ENCODE results near the gene PCDH17.

The PCDH17 gene, protein sequence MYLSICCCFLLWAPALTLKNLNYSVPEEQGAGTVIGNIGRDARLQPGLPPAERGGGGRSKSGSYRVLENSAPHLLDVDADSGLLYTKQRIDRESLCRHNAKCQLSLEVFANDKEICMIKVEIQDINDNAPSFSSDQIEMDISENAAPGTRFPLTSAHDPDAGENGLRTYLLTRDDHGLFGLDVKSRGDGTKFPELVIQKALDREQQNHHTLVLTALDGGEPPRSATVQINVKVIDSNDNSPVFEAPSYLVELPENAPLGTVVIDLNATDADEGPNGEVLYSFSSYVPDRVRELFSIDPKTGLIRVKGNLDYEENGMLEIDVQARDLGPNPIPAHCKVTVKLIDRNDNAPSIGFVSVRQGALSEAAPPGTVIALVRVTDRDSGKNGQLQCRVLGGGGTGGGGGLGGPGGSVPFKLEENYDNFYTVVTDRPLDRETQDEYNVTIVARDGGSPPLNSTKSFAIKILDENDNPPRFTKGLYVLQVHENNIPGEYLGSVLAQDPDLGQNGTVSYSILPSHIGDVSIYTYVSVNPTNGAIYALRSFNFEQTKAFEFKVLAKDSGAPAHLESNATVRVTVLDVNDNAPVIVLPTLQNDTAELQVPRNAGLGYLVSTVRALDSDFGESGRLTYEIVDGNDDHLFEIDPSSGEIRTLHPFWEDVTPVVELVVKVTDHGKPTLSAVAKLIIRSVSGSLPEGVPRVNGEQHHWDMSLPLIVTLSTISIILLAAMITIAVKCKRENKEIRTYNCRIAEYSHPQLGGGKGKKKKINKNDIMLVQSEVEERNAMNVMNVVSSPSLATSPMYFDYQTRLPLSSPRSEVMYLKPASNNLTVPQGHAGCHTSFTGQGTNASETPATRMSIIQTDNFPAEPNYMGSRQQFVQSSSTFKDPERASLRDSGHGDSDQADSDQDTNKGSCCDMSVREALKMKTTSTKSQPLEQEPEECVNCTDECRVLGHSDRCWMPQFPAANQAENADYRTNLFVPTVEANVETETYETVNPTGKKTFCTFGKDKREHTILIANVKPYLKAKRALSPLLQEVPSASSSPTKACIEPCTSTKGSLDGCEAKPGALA (N-terminal part only)

DNA sequence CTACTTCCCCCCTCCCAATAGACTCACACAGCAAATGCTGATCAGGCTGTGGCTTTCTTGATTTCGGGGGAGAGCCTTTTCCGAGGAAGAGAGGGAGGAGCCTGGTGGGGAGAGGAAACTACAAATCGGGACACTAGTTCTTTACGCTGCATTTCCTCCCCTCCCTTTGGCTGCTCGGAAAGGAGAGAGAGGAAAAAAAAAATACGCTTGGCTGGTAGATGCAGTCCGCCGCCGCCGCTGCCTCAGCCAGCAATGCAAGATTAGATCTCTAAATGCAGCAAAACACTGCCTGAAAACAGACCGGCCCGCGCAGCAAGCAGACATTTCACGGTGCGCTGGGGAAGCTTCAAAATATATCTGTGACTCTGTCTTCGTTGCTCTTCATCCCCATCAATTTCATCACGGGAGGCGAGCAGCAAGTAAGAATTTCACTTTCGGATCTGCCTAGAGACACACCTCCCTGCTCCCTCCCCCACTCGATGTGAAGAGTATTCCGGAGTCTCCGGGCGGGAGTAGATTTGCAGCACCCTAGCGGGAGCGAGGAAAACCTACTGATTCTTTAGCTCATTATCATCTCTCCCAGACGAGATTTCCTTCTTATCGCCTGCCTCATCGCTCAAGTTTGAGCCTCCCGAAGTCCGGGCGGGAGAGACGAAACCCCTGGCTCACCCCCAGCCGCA is at the start of gene PCDH17:
TSS of gene PCDH17 (plus strand) at position 149 of the 680 bp plus-strand sequence. CDS start 803 bp downstream, outside the sequence.
- FAIRE-seq (no peak), DNase-seq (ENCODE audit: low spot score) (no peak)

DNA sequence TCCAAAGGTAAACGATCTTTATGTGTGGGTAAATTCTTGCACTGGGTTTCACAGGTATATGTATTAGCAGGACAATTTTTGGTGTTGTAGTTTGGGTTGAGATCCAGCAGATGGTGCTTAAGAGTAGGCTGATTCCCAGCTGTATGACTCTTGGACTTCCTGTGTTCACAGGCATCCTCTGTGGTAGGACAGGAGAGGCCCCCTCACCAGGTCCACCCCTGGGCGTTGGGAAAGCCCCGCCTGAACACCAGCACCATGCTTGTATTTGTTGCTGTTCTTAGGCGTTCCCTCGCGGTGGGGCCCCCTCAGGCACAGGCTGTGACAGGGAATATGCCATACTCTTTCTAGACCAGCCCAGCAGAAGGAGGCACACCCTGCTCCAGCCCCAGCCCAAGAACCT is 49.5 kb upstream of the PCDH17 start:
- DNase-seq (ENCODE audit: low spot score): no peak
- FAIRE-seq: no peak

DNA sequence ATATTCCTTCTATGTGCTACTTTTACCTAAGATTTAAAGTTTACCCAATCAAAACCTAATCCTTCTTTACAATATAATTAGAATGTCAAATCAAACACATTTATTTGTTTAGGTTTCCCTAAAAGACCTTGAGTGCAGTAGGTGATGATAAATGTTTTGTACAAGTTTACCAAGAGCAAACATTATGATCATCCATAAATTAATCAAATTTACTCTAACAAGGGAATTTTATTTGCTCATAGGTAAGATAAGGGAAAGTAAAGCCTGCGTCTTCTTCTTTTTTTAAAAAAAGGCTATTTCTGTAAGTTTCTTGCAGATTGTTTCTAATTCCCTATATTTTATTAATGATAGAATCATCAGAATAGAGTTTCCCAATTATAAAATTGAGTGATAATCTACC is 48.0 kb upstream of the PCDH17 start:
- no peak for DNase-seq (ENCODE audit: low spot score)
- FAIRE-seq: no peak

DNA sequence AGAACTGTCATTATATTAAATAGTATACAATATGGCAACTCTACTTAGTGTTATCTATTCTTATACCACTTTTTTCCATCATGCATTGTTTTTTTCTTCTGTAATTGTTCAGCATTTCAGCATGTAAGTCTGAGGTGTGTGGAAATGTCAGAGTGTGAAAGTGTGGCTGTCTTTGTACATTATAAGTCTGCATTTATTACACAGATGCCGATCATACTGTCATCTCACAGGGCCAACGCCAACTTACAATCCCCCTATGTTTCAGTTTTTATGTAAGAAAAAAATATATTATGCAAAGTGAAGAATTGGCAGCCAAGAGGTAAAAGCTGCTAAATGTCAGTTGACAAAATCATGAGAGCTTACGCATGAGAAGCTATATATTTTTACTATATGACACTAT is 42.9 kb upstream of the PCDH17 start:
- no peak for FAIRE-seq
- no peak for DNase-seq (ENCODE audit: low spot score)

DNA sequence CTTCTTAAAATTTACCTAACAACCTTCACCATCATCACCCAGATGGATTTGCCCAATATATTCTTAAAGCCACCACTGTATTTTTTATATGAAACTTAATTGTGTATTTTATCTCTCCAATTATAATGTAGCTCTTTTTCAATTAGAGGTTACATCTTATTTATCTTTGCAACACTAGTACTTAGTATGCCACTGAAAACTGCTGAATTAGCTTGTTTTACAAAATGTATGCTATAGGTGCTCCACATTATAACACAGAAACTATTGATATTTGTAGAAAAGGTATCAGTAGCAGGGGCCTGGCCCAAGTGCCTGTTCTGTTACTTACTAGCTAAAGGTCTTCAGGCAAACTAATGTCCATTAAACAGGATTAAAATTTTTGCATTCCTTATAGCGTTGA is 35.8 kb upstream of the PCDH17 start:
- no peak for FAIRE-seq
- DNase-seq (ENCODE audit: low spot score): no peak

DNA sequence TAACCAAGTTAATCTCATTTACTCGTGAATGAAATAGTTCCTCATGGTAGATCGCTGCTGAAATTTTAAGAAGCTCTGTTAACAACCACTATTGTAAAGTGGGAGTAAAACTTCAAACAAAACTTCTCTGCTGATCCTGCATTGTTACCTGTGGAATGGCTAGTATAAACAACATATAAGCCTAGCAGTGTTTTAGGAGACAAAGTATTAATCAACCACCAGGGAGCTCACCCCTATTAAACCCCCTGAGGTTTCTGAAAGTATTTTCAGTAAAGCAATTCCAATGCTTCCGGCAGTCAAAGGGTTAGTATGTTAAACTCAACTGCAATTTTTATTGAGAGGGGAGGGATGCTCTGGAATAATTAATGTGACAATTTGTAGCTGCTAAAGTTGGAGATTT is 30.0 kb upstream of the PCDH17 start:
- no peak for FAIRE-seq
- no peak for DNase-seq (ENCODE audit: low spot score)

DNA sequence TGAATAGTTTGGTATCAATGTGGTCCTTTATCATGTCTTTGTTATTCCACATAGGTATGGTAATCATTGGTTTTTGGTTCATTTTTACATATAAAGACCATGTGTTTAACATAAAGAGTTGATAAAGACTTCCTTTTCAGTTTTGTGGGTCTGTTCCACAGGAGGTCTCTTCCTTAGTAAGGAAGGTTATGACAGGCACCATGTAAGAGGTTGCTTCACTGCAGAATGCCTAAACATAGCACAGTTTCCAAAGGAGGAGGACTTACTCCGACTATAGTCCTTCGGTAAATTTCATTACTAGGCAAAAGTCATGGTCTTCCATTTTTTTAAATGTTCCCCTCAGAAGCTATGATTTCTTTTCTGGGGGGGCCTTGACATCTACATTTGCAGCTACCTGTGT is 27.1 kb upstream of the PCDH17 start:
- FAIRE-seq: no peak
- DNase-seq (ENCODE audit: low spot score): no peak

DNA sequence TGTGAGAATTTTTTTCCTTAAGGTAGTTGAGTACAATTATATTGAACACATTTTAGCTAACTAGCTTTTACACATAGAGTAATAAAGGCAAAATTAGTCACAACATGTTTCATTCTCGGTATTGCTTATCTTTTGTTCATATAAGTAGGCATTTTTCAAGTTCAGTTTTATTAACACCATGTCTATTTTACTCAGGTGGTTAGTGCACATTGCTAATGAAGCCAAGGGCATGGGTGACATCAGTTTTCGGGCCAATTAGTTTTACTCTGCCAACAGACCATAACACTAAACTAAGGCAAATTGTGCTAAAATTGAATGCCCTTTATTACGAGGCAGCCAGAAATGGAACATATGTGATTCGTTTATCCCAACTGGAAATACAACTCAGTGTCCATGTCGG is 19.6 kb upstream of the PCDH17 start:
- DNase-seq (ENCODE audit: low spot score) (no peak), FAIRE-seq (no peak)

DNA sequence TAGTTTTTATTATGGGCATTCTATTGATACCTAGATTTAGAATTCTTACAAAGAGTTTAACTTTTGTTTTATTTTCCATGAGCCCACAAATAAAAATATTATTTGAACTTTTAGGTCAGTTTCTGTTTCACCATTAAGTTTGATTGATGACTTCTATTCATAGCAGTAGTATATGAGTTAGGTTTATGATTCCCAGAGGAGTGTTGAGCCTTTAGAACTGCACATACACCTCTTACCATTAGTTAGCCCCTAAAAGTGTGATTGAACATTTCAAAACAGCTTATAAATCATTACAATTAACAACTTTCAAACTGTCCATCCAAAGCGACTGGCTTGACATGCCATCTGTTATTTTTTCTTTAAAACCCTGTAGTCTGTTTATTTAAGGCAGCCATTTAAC is 19.0 kb upstream of the PCDH17 start:
- FAIRE-seq (no peak), DNase-seq (ENCODE audit: low spot score) (no peak)

DNA sequence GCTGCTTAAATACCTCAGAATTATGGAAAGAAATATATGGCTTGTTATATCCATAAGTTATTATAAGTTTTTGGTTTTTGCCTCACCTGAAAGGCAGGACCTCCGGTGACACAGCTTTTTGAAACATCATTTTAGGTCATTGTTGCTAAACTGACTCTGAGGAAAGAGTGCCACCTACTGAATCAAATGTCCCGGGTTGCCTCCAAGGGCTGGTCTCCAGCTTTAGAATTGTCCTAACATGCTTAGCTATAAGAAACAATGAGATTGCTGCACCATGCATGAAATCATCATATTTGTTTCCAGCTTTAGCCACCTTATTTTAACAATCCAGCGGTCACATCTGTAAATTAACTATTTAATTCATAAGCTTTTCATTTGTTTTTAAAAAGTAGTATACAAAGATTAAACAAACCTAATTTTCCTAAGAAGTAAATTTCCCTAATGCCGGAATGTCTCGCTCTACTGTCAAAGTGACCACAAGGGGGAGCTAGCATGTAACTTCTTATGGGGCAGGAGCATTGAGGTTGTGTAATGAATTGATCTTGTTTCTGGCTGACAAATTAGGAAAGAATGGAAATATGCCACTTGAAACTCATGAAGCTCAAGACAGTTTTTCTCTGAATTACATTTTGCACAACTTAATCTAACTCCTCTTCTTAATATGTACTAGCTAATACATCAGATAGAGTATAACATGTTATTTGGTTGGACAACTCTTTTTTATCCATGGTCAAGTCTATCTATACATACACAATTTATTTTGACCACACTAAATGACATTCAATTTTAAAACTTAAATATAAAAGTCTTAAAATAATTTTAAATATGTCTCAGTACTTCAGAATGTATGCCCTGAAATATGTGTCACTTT is 6.7 kb upstream of the PCDH17 start:
- FAIRE-seq (no peak), DNase-seq (ENCODE audit: low spot score) (peak; percentile 16)

DNA sequence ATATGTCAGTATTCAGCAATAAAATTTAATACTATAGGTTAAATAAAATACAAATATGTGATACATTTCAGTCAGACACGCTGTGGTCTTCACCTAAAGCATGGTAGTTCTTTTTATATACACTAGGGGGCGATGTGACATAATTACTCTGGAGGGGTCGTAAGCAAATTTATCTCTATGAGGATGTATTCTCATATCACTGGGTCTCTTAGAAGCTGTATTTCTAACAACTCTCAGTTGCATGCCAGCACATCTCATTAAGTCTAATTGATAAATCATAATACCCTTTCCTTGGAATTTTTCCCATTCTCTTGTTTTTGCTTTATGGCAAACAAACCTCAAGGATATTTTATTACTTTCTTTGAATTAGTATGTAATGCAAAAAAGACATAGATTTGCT is 3.9 kb upstream of the PCDH17 start:
- DNase-seq (ENCODE audit: low spot score): peak; percentile 5
- no peak for FAIRE-seq

DNA sequence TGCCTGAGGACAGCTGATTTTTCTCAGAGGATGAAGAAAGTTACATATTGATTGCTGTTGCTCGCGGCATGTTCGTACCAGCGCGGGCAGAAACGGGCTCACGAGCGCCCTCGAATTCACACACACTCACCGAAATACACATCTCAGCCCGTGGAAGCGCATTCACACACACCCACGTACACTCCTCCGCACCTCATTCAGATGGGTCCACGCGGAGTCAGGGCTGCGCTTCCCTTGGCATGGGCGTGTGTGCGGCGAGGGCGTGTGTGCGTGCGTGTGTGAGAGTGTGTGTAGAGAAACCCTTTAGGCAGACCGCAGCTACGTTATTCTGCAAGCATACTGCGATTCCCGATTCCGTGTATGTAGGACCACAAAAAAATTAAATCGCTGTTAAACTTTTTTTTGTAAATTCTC is 2.1 kb upstream of the PCDH17 start:
- DNase-seq (ENCODE audit: low spot score): no peak
- FAIRE-seq: no peak

DNA sequence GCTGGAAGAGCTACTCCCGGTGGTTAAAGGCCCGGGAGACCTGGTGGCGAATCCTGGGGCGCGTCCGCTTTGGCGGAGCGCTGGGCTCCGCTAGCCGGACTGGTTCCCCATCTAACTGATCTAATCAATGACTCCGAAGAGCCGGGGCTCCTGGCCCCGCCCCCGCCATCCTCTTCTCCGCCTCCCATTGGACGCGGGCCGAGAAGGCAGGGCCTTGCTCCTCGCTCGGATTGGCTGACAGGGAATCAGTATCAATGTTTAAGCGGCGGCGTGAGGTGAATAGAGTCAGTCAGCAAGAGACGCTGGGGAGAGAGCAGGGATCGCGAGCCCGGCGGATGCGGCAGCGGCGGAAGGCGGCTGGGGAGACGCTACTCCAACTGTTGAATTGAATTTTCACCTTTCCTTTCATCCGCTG is 1.7 kb upstream of the PCDH17 start:
- FAIRE-seq (no peak), DNase-seq (ENCODE audit: low spot score) (no peak)

DNA sequence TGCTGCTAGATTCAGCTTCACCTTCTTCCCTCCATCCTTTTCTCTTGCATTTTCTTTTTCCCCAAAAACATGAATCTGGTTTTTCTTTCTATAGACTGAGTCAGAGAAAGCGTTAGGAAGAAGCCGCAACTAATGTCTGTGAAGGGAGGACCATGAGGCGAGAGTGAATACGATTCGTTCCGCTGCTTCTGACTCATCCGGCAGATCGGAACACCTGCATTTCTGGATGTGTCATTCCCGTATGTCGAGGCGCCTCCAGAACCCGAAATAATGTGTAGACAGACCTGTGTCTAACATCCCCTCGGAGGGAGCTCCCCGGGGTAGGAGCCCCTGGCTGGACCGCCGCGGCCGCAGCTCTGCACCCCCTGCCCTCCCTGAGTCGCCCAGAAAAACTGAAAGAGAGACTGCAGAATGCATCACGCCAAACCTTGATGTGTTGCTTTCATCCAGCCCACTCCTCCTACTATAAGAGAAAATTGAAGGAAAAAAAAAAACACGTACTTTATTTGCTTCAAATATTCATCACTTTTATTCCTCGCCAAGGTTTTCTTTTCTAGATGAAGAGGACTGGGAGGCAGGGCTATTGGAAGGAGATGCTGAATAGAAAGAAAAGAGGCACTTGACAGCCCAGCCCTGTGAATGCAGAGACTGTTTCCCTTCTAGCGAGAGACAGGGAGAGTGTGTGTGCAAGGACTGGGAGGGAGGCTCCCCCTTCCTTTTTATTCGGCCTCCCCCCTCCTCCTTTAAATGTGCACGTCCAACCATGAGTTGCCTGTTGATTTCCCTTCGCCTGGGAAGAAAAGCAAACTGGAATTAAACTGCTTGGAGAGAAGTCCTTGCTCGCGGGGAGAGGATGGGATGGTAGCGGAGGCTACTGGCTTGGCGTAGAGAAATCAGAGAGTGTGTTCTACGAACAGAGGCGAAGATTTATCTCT is 616 bp upstream of the PCDH17 start:
- DNase-seq (ENCODE audit: low spot score) (no peak), FAIRE-seq (no peak)

DNA sequence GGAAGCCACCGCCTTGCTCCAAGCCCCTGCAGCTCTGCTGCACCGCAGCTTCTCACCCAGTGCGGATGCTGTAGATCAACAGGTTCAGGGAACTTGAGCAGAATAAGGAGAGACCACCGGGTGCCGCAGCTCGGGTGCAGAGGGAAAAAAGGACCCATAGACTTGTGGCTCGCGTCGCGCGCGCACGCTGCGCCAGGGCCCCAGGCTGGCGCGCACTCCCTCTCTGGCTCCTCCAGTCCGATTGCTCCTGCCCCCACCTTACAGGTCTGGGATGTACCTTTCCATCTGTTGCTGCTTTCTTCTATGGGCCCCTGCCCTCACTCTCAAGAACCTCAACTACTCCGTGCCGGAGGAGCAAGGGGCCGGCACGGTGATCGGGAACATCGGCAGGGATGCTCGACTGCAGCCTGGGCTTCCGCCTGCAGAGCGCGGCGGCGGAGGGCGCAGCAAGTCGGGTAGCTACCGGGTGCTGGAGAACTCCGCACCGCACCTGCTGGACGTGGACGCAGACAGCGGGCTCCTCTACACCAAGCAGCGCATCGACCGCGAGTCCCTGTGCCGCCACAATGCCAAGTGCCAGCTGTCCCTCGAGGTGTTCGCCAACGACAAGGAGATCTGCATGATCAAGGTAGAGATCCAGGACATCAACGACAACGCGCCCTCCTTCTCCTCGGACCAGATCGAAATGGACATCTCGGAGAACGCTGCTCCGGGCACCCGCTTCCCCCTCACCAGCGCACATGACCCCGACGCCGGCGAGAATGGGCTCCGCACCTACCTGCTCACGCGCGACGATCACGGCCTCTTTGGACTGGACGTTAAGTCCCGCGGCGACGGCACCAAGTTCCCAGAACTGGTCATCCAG is 964 bp downstream of the PCDH17 start:
- FAIRE-seq (no peak), DNase-seq (ENCODE audit: low spot score) (no peak)

DNA sequence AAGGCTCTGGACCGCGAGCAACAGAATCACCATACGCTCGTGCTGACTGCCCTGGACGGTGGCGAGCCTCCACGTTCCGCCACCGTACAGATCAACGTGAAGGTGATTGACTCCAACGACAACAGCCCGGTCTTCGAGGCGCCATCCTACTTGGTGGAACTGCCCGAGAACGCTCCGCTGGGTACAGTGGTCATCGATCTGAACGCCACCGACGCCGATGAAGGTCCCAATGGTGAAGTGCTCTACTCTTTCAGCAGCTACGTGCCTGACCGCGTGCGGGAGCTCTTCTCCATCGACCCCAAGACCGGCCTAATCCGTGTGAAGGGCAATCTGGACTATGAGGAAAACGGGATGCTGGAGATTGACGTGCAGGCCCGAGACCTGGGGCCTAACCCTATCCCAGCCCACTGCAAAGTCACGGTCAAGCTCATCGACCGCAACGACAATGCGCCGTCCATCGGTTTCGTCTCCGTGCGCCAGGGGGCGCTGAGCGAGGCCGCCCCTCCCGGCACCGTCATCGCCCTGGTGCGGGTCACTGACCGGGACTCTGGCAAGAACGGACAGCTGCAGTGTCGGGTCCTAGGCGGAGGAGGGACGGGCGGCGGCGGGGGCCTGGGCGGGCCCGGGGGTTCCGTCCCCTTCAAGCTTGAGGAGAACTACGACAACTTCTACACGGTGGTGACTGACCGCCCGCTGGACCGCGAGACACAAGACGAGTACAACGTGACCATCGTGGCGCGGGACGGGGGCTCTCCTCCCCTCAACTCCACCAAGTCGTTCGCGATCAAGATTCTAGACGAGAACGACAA is 1.8 kb downstream of the PCDH17 start:
- FAIRE-seq: no peak
- no peak for DNase-seq (ENCODE audit: low spot score)

DNA sequence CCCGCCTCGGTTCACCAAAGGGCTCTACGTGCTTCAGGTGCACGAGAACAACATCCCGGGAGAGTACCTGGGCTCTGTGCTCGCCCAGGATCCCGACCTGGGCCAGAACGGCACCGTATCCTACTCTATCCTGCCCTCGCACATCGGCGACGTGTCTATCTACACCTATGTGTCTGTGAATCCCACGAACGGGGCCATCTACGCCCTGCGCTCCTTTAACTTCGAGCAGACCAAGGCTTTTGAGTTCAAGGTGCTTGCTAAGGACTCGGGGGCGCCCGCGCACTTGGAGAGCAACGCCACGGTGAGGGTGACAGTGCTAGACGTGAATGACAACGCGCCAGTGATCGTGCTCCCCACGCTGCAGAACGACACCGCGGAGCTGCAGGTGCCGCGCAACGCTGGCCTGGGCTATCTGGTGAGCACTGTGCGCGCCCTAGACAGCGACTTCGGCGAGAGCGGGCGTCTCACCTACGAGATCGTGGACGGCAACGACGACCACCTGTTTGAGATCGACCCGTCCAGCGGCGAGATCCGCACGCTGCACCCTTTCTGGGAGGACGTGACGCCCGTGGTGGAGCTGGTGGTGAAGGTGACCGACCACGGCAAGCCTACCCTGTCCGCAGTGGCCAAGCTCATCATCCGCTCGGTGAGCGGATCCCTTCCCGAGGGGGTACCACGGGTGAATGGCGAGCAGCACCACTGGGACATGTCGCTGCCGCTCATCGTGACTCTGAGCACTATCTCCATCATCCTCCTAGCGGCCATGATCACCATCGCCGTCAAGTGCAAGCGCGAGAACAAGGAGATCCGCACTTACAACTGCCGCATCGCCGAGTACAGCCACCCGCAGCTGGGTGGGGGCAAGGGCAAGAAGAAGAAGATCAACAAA is 2.6 kb downstream of the PCDH17 start:
- DNase-seq (ENCODE audit: low spot score) (no peak), FAIRE-seq (no peak)
